ENCODE results near the gene GMDS. TPM values are rescaled to one million over a fixed set of nuclear protein-coding genes. Genes with fewer than 3 reads are reported as not detected.

Gene GMDS
- total and polyA plus RNA-seq, 2 donors (not counting 3 experiments of a cell fraction or from before 2014, with no cell fraction given) = 9.8 to 23.5 TPM

- intact Hi-C loops (cut with micrococcal nuclease) = no loop called here
Observed at GRCh38 chr6:1747003-1747402, 498.4 kb downstream of the GMDS start.

More at GRCh38 chr6:1747003-1747402, 498.4 kb downstream of the GMDS start:
- Histone ChIP-seq H3K9me1 (replicated peaks; ENCODE audit: control insufficient read depth, extremely low read depth, insufficient read depth, low read length) (no peaks in the 10 kb centered on the region), H3K4me1 (ENCODE audit: control insufficient read depth, extremely low read depth, insufficient read depth, low read length) (peaks cover 7% of the 10 kb centered on the region), H3K79me2 (ENCODE audit: control insufficient read depth, insufficient read depth, low read length) (no peaks in the 10 kb centered on the region), H3K27me3 (ENCODE audit: control insufficient read depth in 2 of 2, insufficient read depth in 2 of 2, low read length in 2 of 2) (no peaks in the 10 kb centered on the region), H3K9me3 (replicated peaks; ENCODE audit: control insufficient read depth, insufficient read depth, low read length) (no peaks in the 10 kb centered on the region), H3K36me3 (ENCODE audit: control insufficient read depth in 2 of 2, extremely low read depth in 1 of 2, insufficient read depth in 2 of 2, low read length in 2 of 2) (no peaks in the 10 kb centered on the region), H2AFZ (ENCODE audit: low read depth, low read length) (no peak overlapping the region), H4K20me1 (replicated peaks; ENCODE audit: control insufficient read depth, extremely low read depth, insufficient read depth, low read length) (no peaks in the 10 kb centered on the region), H3K4me2 (ENCODE audit: insufficient read depth, low read length) (no peak overlapping the region), H3K27ac (ENCODE audit: insufficient read depth, low read depth, low read length) (no peak overlapping the region), H3K4me3 (replicated peaks in 1 of 3; ENCODE audit: insufficient read depth in 1 of 3, low read depth in 1 of 3, low read length in 3 of 3) (no peak overlapping the region), H3K9ac (replicated peaks; ENCODE audit: extremely low read depth, insufficient read depth, low read length) (no peak overlapping the region)
- dilution Hi-C loops (cut with MboI; ENCODE audit: extremely low pct_ligation_motif_present, low sequenced_read_pairs) = no loop called here
- FAIRE-seq (no peak), DNase-seq (ENCODE audit: low read depth, low spot score) (no peak)
- CTCF ChIA-PET = no interaction called here
- BruUV-seq (replicated peaks) = no TSS peak
- no peak for TF ChIP-seq MYC (IDR thresholded peaks at IDR 0.05; ENCODE audit: low read depth, low read length)
- TF ChIP-seq, protein P1, sequence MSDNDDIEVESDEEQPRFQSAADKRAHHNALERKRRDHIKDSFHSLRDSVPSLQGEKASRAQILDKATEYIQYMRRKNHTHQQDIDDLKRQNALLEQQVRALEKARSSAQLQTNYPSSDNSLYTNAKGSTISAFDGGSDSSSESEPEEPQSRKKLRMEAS (IDR thresholded peaks at IDR 0.05; ENCODE audit: insufficient read depth, insufficient read length) = no peak
- TF ChIP-seq POLR2AphosphoS5 (IDR thresholded peaks at IDR 0.05; ENCODE audit: insufficient read depth, low read depth, low read length) = no peak
- TF ChIP-seq FOS (IDR thresholded peaks at IDR 0.05; ENCODE audit: borderline replicate concordance, insufficient read depth, low read length) = no peak
- TF ChIP-seq JUN (IDR thresholded peaks at IDR 0.05; ENCODE audit: borderline replicate concordance, insufficient read depth, insufficient read length, low read depth) = no peak
- TF ChIP-seq, protein P2, sequence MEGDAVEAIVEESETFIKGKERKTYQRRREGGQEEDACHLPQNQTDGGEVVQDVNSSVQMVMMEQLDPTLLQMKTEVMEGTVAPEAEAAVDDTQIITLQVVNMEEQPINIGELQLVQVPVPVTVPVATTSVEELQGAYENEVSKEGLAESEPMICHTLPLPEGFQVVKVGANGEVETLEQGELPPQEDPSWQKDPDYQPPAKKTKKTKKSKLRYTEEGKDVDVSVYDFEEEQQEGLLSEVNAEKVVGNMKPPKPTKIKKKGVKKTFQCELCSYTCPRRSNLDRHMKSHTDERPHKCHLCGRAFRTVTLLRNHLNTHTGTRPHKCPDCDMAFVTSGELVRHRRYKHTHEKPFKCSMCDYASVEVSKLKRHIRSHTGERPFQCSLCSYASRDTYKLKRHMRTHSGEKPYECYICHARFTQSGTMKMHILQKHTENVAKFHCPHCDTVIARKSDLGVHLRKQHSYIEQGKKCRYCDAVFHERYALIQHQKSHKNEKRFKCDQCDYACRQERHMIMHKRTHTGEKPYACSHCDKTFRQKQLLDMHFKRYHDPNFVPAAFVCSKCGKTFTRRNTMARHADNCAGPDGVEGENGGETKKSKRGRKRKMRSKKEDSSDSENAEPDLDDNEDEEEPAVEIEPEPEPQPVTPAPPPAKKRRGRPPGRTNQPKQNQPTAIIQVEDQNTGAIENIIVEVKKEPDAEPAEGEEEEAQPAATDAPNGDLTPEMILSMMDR (IDR thresholded peaks at IDR 0.05; ENCODE audit: extremely low read depth in 1 of 2, insufficient read depth in 1 of 2, low read depth in 1 of 2, low read length in 2 of 2) = no peak
- no peak for TF ChIP-seq GATA2 (IDR thresholded peaks at IDR 0.05; ENCODE audit: insufficient read depth, insufficient read length, low read depth, low read length)
- TF ChIP-seq POLR2A (IDR thresholded peaks at IDR 0.05; ENCODE audit: low read depth, low read length) = no peak
- no peak for TF ChIP-seq EZH2 (IDR thresholded peaks at IDR 0.05; ENCODE audit: borderline replicate concordance, low read depth, low read length, severe bottlenecking)
- POLR2A ChIA-PET = no interaction called here

Measured in endothelial cell of umbilical vein (primary cell).